HG03571 (cell line): ENCODE measurements around the gene AP2A2.

Experiments
- ATAC-seq: cut with Tn5 transposase; IDR thresholded peaks from one replicate; pipeline ENCODE4 v1.9.1; 2021; ENCODE audit not compliant: unreplicated experiment

The AP2A2 gene

GRCh38 chr11:898540-899190 is 27.0 kb upstream of the AP2A2 start:
- no peak for ATAC-seq

- ATAC-seq, result no peak
Observed at GRCh38 chr11:899724-900123, 25.9 kb upstream of the AP2A2 start.

GRCh38 chr11:900545-900944 is 25.1 kb upstream of the AP2A2 start:
- no peak for ATAC-seq

GRCh38 chr11:901452-902061 is 24.1 kb upstream of the AP2A2 start:
- no peak for ATAC-seq

GRCh38 chr11:904380-904779 is 21.3 kb upstream of the AP2A2 start:
- ATAC-seq, result no peak

- ATAC-seq, result no peak
Observed at GRCh38 chr11:905952-906351, 19.7 kb upstream of the AP2A2 start.

- ATAC-seq, result no peak
Observed at GRCh38 chr11:907668-908067, 18.0 kb upstream of the AP2A2 start.

- no peak for ATAC-seq
Observed at GRCh38 chr11:908273-908672, 17.4 kb upstream of the AP2A2 start.

- no peak for ATAC-seq
Observed at GRCh38 chr11:909406-909805, 16.3 kb upstream of the AP2A2 start.

- no peak for ATAC-seq
Observed at GRCh38 chr11:910044-910588, 15.6 kb upstream of the AP2A2 start.

GRCh38 chr11:910589-911030 is 15.1 kb upstream of the AP2A2 start, which contains the start of gene CHID1:
CHID1 (minus strand) TSS chr11:910810; CDS start chr11:904816, 5,994 bp downstream.
- ATAC-seq, result peak; percentile 88

- no peak for ATAC-seq
Observed at GRCh38 chr11:911031-911889, 14.4 kb upstream of the AP2A2 start.

- no peak for ATAC-seq
Observed at GRCh38 chr11:911890-912219, 13.8 kb upstream of the AP2A2 start.

GRCh38 chr11:912266-912665 is 13.4 kb upstream of the AP2A2 start:
- ATAC-seq, result no peak

GRCh38 chr11:913043-913442 is 12.6 kb upstream of the AP2A2 start:
- no peak for ATAC-seq

GRCh38 chr11:914204-914603 is 11.5 kb upstream of the AP2A2 start:
- no peak for ATAC-seq

GRCh38 chr11:914747-915501 is 10.7 kb upstream of the AP2A2 start:
- no peak for ATAC-seq

GRCh38 chr11:917426-917825 is 8.2 kb upstream of the AP2A2 start:
- ATAC-seq, result no peak

- no peak for ATAC-seq
Observed at GRCh38 chr11:921921-922678, 3.6 kb upstream of the AP2A2 start.

- ATAC-seq, result no peak
Observed at GRCh38 chr11:923691-924405, 1.8 kb upstream of the AP2A2 start.
